Peyer's patch (tissue), 4 donors: ENCODE measurements around the gene TAPT1.

Experiments used
- POLR2A ChIP-seq, 2 donors: fragments of 450-650 bp; IDR thresholded peaks; one replicate each; pipeline ENCODE4 v1.5.1; 2017; ENCODE audit warnings: antibody characterized with exemption in 2 of 2, mild to moderate bottlenecking in 2 of 2, moderate library complexity in 2 of 2
- TF ChIP-seq, protein P1 (sequence below), 6 experiments: fragments of 450-650 bp in 4 of 6; fragments of 200-600 bp in 2 of 6; sonication (generic) in 1 of 6; IDR thresholded peaks; one replicate each; pipeline ENCODE4 v1.5.1; 2017 to 2019; ENCODE audit warnings: antibody characterized with exemption in 6 of 6, mild to moderate bottlenecking in 3 of 6, moderate library complexity in 1 of 6

DNA sequence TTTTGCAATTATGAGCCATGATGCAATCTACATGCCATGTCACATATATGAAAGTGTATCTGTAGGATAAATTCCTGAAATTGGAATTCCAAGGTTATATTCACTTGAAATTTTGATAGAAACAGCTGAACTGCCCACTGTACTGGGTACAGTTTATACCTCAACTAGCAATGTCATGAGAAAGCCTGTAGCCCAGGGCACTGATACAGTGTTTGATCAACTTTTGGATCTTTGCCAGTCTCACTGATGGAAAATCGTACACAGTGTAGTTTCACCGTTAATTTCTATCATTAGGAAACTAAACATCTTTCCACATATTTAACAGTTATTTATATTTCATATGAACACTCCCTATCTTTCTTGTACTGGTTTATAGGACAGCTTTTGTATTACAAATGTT is 34.2 kb downstream of the TAPT1 start:
- TF ChIP-seq, protein P1, sequence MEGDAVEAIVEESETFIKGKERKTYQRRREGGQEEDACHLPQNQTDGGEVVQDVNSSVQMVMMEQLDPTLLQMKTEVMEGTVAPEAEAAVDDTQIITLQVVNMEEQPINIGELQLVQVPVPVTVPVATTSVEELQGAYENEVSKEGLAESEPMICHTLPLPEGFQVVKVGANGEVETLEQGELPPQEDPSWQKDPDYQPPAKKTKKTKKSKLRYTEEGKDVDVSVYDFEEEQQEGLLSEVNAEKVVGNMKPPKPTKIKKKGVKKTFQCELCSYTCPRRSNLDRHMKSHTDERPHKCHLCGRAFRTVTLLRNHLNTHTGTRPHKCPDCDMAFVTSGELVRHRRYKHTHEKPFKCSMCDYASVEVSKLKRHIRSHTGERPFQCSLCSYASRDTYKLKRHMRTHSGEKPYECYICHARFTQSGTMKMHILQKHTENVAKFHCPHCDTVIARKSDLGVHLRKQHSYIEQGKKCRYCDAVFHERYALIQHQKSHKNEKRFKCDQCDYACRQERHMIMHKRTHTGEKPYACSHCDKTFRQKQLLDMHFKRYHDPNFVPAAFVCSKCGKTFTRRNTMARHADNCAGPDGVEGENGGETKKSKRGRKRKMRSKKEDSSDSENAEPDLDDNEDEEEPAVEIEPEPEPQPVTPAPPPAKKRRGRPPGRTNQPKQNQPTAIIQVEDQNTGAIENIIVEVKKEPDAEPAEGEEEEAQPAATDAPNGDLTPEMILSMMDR (IDR thresholded peaks at IDR 0.05) = no peak
- no peak for TF ChIP-seq POLR2A (IDR thresholded peaks at IDR 0.05)
